ENCODE measurements around the gene SLC7A6OS. TPM values are rescaled to one million over a fixed set of nuclear protein-coding genes. Genes with fewer than 3 reads are reported as not detected.

SLC7A6OS gene
- total and polyA plus RNA-seq, 2 experiments from 2014 or later: 16.4 to 17.9 TPM

GRCh38 chr16:68287276-68288251 lies 23.2 kb downstream of the SLC7A6OS start:
- Mint-ChIP-seq H3K9me3 (no peaks in the 10 kb centered on the region), H3K4me3 (no peak overlapping the region), H3K27me3 (ENCODE audit: insufficient read depth, low read depth, poor library complexity) (no peaks in the 10 kb centered on the region), H3K36me3 (ENCODE audit: low read depth) (peaks cover 25% of the 10 kb centered on the region), H3K4me1 (peaks cover 8% of the 10 kb centered on the region), H3K27ac (no peak overlapping the region; the same call in 1 of the 2 replicates)
- no peak overlapping the region for H2AFZ ChIP-seq
- no peak for DNase-seq (ENCODE audit: low spot score)
- no peaks in the 10 kb centered on the region for H3K79me2 ChIP-seq (replicated peaks; ENCODE audit: insufficient read depth)
- H4K20me1 ChIP-seq (replicated peaks; ENCODE audit: insufficient read depth): peaks cover 11% of the 10 kb centered on the region; the same call in 1 of the 2 replicates
- no peak overlapping the region for H3K27ac ChIP-seq (ENCODE audit: low read depth)
- ATAC-seq: no peak
- H3K27me3 ChIP-seq (ENCODE audit: insufficient read depth): no peaks in the 10 kb centered on the region
- H3F3A ChIP-seq (replicated peaks; ENCODE audit: low read depth): no peaks in the 10 kb centered on the region
- H3K4me2 ChIP-seq: no peak overlapping the region
- H3K4me1 ChIP-seq (ENCODE audit: insufficient read depth): no peaks in the 10 kb centered on the region
- H3K9me2 ChIP-seq (ENCODE audit: insufficient read depth): no peaks in the 10 kb centered on the region
- no peak overlapping the region for H3K4me3 ChIP-seq
- no peak for TF ChIP-seq STAT1 (IDR thresholded peaks at IDR 0.05; ENCODE audit: unreplicated experiment)
- no peak for TF ChIP-seq JUNB (IDR thresholded peaks at IDR 0.05; ENCODE audit: unreplicated experiment)
- TF ChIP-seq POLR2AphosphoS5 (IDR thresholded peaks at IDR 0.05; ENCODE audit: low read depth): no peak
- no peak for TF ChIP-seq EZH2 (IDR thresholded peaks at IDR 0.05; ENCODE audit: low read depth, unreplicated experiment)
- TF ChIP-seq EZH2phosphoT487 (IDR thresholded peaks at IDR 0.05; ENCODE audit: unreplicated experiment): no peak
- TF ChIP-seq CTCF (conservative IDR thresholded peaks at IDR 0.05; ENCODE audit: low read depth in 2 of 2): no peak
- no peak for TF ChIP-seq ZNF462 (CRISPR knock-in tag; IDR thresholded peaks at IDR 0.05)
- no peak for TF ChIP-seq REST (IDR thresholded peaks at IDR 0.05; ENCODE audit: unreplicated experiment)
- TF ChIP-seq CREB1 (CRISPR knock-in tag; IDR thresholded peaks at IDR 0.05; ENCODE audit: low read depth): no peak
- TF ChIP-seq ETS1 (IDR thresholded peaks at IDR 0.05): no peak
- no peak for TF ChIP-seq ZNF331 (CRISPR knock-in tag; IDR thresholded peaks at IDR 0.05; ENCODE audit: low read depth)
- TF ChIP-seq ZNF114 (CRISPR knock-in tag; IDR thresholded peaks at IDR 0.05): no peak
- TF ChIP-seq NANOG (IDR thresholded peaks at IDR 0.05; ENCODE audit: borderline replicate concordance): no peak
- peaks cover 7% of the 10 kb centered on the region; the same call in 1 of the 2 replicates for H3K36me3 ChIP-seq (ENCODE audit: insufficient read depth)
